Stimulated activated CD4-positive, alpha-beta T cell treated with anti-CD3 and anti-CD28 coated beads, TNF-alpha, amount 100 ng/mL, for 1 hour (primary cell): ENCODE measurements around the gene ARHGAP10.

Experiments used
- DNase-seq, 3 donors: peaks; one replicate each; pipeline ENCODE4 v3.0.0-alpha.2; 2020; ENCODE audit warnings: low read depth in 3 of 3, low spot score in 1 of 3

ARHGAP10 gene

GRCh38 chr4:147824316-147824715 is 92.4 kb downstream of the ARHGAP10 start:
- no peak for DNase-seq

- DNase-seq: no peak
Observed at GRCh38 chr4:147824884-147825283, 93.0 kb downstream of the ARHGAP10 start.

DNA sequence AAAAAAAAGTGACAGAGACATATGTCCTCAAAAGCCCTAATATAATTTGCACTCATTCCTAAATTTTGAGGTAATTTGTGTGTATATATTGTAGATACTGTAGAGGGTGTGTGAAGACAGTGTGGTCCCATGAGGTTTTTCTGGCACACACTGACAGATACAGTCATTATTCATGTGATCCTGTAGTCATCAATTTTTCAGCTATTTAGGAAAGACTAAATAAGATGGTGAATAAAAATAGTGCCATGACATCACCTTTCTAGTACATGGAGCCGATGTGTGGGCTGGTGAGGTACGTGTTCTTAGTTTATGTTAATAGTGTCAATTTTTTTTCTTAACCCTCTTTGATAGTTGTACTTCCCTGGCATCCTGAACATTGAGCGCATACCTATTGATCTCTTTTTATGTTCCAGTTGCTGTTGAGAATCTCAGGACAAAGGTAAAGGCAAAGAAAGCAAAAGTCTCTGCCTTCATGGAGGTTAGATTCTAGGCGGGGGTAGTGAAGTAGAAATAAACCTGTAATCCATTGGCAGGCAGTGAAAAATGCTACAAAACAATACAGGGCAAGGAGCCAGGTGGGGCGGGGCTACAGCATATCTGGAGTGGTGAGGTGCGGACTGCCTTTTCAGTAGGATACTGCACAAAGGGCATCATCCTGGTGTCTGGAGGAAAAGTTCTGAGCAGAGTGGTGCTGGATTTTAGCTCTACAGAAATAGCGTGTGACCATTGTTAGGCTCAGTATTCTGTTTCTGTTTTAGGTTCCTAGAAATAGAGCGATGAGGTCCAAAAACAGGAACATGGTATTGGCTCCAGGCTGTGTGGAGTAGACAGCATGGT is 93.8 kb downstream of the ARHGAP10 start:
- DNase-seq: no peak

DNA sequence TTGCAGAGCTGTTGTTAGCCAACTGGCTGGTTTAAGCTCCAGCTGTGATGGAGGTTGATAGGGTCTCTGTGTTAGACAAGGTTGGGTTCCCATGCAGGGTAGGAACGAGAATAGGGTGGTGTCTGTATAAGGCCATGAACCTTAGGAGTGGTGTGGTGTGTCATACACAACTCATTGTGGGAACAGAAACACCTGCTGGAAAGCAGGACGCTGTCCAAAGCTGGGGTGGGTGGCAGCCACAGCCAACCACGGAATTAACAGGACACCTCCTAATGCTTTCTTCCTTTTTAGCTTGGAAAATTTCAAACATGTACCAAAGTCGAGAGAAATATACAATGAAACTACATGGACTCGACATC is 94.4 kb downstream of the ARHGAP10 start:
- no peak for DNase-seq

DNA sequence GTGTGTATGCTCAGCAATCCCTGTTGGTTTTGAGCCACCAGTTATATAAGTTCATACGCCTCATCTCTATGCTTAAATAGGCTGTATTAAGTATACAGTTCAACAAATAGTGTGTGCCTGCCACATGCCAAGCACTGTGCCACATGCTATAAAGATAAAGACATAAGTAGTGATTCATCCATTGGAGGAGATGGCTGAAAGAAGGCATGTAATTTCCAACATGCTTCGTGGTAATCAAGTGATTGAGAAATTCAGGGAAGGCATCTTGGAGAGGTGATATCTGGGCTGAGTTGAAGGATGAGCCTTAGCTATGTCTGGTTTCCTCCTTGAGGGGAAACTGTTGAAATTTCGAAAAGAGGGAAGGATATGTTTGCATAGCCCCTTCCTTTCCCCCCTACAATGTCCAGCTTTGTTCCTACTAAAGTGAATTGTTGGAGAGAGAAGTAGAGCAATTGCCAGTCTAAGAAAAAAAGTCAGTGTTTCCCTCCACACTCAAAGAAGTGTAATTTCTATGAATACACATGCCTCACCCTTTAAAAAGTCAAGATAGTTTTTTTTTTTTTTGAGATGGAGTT is 96.5 kb downstream of the ARHGAP10 start:
- no peak for DNase-seq

DNA sequence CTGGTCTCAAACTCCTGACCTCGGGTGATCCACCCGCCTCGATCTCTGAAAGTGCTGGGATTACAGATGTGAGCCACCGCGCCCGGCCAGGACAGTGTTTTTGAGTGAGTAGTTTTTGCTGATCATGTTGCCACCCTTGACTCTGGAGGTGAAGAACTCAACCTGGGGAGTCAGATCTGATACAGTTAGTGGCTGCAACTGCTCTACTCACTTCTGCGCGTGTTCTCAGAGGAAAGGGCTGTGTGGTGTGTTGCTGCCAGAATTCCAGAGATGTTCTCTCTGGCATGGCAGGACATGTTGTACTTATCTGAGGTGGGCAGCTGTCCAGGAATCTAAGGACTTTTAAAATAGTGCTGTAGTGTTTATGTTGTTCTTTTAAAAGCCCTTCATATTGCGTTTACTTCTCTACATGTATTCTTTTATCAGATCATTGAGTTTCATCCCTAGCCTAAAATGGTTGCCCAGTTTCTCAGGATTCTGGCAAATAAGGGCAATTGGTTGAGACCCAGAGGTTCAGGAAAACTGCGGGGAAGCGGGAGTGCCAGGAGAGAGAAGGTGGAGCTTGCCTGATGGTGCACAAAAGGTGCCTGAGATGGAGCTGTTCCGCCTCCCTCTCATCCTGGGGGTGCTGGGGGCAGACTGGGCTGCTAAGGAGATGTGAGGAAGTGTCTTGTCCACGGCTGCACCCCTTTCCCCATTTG is 97.7 kb downstream of the ARHGAP10 start:
- no peak for DNase-seq

DNA sequence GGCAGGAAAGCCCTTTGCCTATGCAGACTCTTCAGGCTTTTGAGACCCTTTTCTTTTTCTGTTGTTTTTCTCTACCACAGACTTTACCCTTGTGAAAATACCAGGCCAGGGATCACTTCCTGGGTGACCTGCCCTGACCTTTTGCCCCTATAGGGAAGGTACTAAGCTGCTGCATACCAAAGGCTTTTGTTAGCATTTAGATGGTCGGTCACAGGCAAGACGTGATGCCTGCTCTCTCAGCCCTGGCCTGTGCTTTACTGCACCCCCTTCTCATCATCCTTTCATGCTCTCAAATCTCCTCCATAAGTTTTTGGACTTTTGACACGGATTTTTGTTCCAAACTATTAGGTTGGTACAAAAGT is 98.2 kb downstream of the ARHGAP10 start:
- no peak for DNase-seq

DNA sequence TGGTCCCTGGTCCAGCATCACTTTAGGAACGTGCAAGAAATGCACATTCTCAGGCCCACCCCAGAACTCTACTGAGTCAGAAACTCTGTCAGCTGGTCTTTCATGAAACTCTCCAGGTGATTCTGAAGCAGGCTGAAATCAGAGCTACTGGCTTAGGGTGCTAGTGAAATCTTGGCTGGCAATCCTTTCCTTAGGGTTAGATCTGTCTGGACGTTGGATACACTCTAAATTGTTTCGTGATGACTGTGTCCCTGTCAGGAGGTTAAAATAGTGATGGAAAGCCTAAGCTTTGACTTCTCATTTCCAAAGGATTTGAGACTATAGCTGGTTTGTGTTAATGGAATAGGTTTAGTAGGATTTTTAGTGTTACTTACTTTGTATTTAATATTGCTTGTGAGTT is 99.1 kb downstream of the ARHGAP10 start:
- DNase-seq: no peak

- DNase-seq: no peak
Observed at GRCh38 chr4:147831551-147832171, 99.8 kb downstream of the ARHGAP10 start.

- DNase-seq: no peak
Observed at GRCh38 chr4:147833254-147833653, 101.4 kb downstream of the ARHGAP10 start.

DNA sequence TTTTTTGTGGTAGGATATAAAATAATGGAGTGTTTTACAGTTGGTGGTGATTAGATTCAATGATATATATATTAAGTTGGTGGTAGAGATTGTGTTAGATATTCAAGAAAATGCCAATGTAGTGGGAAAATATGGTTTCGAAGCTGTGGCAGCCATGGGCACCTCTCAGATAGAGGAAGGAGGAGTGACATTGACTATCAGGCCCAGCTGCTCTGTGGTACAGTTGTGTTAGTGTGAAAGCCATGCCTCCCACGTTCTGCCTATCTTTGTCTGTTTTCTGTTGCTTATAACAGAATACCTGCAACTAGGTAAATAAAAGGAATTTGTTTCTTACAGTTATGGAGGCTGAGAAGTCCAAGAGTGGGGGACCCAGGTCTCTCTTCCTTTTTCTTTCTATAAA is 101.9 kb downstream of the ARHGAP10 start:
- DNase-seq: no peak

- DNase-seq: no peak
Observed at GRCh38 chr4:147834480-147834879, 102.6 kb downstream of the ARHGAP10 start.

DNA sequence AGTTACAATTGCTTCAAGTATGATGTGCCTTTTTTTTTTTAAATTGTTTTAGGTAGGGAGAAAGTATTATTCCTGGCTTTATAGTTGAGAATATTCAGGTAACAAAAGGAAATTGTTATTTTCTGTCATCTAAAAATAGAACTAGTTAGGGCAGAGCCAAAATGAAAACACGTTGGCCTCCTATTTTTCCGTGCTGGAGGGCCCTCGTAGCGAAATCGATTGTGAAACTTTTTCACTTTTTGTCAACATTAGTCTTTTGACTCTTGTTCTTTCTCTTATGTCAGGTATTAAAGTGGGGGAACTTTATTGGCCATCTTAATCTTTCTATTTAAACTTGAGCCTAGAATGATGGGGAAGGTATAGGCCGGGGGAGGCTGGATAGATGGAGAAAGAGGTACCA is 104.9 kb downstream of the ARHGAP10 start:
- no peak for DNase-seq

GRCh38 chr4:147837435-147837834 is 105.5 kb downstream of the ARHGAP10 start:
- DNase-seq: no peak

- no peak for DNase-seq
Observed at GRCh38 chr4:147837854-147838253, 106.0 kb downstream of the ARHGAP10 start.

- DNase-seq: no peak
Observed at GRCh38 chr4:147839200-147839599, 107.3 kb downstream of the ARHGAP10 start.

DNA sequence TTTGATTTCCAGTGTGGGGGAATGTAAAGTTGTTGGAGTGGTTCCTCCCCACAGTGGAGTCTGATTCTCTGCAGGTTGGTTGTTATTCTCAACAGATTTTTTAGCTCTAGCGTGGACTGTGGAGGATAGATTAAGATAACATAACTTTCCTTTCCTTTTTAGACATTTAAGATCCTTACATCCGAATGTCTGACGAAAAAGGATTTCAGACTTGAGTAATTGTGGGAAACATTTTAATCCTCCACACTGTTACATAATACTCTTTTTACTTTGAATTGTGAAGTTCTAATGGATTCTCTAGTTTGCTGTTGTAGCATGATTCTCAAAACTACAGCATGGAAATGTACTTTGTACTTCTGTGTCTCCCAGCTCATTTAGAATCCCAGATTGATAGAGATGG is 107.8 kb downstream of the ARHGAP10 start:
- no peak for DNase-seq

GRCh38 chr4:147840838-147841738 is 109.2 kb downstream of the ARHGAP10 start:
- no peak for DNase-seq

DNA sequence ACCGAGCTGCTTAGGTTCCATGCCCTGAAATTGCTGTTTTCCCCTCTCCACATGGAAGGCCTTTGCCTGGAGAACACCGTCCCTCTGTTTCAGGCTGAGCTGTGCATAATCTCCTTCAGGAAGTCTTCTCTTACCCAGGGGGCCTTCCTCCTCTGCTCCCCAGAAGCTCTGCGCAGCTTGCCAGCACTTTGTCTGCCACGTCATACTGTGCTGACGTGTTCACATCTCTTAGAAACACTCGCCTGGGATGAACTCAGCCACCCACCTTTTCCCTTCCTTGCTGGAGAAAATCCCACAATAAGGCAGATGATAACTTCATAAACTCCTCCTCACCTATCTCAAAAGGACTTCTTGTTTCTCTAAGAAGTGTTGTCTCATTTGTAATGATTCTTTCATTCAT is 110.7 kb downstream of the ARHGAP10 start:
- no peak for DNase-seq

DNA sequence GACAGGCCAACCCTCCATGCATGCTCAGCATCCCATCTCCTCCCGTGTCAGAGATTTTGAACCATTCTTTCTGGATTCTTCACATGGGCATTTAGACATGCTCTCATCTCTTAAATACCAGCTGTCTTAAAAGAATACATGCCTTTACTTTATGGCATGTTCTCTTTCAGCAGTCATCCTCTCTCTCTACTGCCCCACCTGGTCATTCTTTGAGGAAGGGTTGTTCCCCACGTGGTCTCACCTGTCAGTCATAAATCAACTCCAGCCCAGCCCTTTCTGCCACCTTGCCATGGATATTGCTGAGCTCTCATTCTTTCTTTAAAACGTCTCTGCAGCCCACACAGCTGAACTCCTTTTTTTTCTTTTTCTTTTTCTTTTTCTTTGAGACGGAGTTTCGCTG is 111.3 kb downstream of the ARHGAP10 start:
- DNase-seq: no peak

GRCh38 chr4:147844781-147845180 is 112.9 kb downstream of the ARHGAP10 start:
- no peak for DNase-seq
